SK-N-SH (cell line): Measurements from ENCODE around the gene NYNRIN.
"Not testable (repeated sequence)": the region's sequence is repeated elsewhere in the genome, so short reads cannot be mapped to it uniquely, and the experiment has no call there.

ENCODE experiments used
- CTCF ChIP-seq: fragments of 200-600 bp; sonication (generic); IDR thresholded peaks from 2 replicates; pipeline ENCODE4 v1.6.1; 2017; ENCODE audit warnings: antibody characterized with exemption, mild to moderate bottlenecking, moderate library complexity
- EP300 ChIP-seq, 2 experiments: IDR thresholded peaks; 2 replicates each; pipeline versions ENCODE4 v1.4.0 to v1.6.1; 2012; ENCODE audit warnings: borderline replicate concordance in 1 of 2, low read depth in 1 of 2, low read length in 1 of 2
- POLR2AphosphoS5 ChIP-seq: IDR thresholded peaks from 2 replicates; pipeline ENCODE4 v1.6.1; 2012; ENCODE audit warnings: low read depth, low read length
- RFX5 ChIP-seq: IDR thresholded peaks from 2 replicates; pipeline ENCODE4 v1.6.1; 2012; ENCODE audit warnings: mild to moderate bottlenecking, improper control_type of control experiment, low read length

- not testable (repeated sequence) for TF ChIP-seq CTCF; POLR2AphosphoS5; EP300 (IDR thresholded peaks at IDR 0.05; ENCODE audit: borderline replicate concordance in 1 of 2, low read depth in 1 of 2, low read length in 1 of 2); RFX5
These were observed 52.0 kb downstream of the NYNRIN start for GRCh38 chr14:24450828-24451227.
